ENCODE results near the gene SLC24A4. TPM values are rescaled to one million over a fixed set of nuclear protein-coding genes. Genes with fewer than 3 reads are reported as not detected.

The SLC24A4 gene
- total RNA-seq, 3 donors from 2014 or later (not counting 1 experiment from before 2014, with no cell fraction given), result 1.1 to 3.2 (median 2.1) TPM

GRCh38 chr14:92308716-92309115 is 14.2 kb upstream of the SLC24A4 start:
- 88% methylated on average over 7 of the region's 8 CpGs for WGBS (ENCODE audit: insufficient coverage)
- Histone ChIP-seq H3K27me3 (ENCODE audit: control insufficient read depth, insufficient read depth, low read length) (no peaks in the 10 kb centered on the region), H3K9me3 (ENCODE audit: control insufficient read depth, insufficient read depth, low read length) (no peaks in the 10 kb centered on the region), H3K4me1 (ENCODE audit: control insufficient read depth, insufficient read depth, low read length) (no peaks in the 10 kb centered on the region), H3K36me3 (ENCODE audit: control insufficient read depth, insufficient read depth, low read length) (no peaks in the 10 kb centered on the region), H3K27ac (ENCODE audit: low read length) (no peak overlapping the region), H3K4me3 (ENCODE audit: low read length) (no peak overlapping the region)
- TF ChIP-seq CTCF (IDR thresholded peaks at IDR 0.05), result no peak
- H3K4me1 Mint-ChIP-seq, result peaks cover 0 to 7% of the 10 kb centered on the region in 2 donors
- no peaks in the 10 kb centered on the region for H3K36me3 Mint-ChIP-seq
- no peak overlapping the region for H3K27ac Mint-ChIP-seq
- H3K9me3 Mint-ChIP-seq, result no peaks in the 10 kb centered on the region
- H3K27me3 Mint-ChIP-seq (ENCODE audit: low read depth in 2 of 2), result peaks cover 5 to 8% of the 10 kb centered on the region in 2 donors
- intact Hi-C loops (cut with micrococcal nuclease), result no loop called here
- DNase-seq (no peak), ATAC-seq (no peak)
- no peak overlapping the region for H3K4me3 Mint-ChIP-seq

GRCh38 chr14:92309968-92310530 is 12.9 kb upstream of the SLC24A4 start:
- H3K27me3 Mint-ChIP-seq (ENCODE audit: low read depth in 2 of 2), result peaks cover 4 to 5% of the 10 kb centered on the region in 2 donors
- peaks cover 0 to 7% of the 10 kb centered on the region in 2 donors for H3K4me1 Mint-ChIP-seq

GRCh38 chr14:92310776-92311375 is 12.1 kb upstream of the SLC24A4 start:
- Histone ChIP-seq H3K4me1 (ENCODE audit: control insufficient read depth, insufficient read depth, low read length) (no peaks in the 10 kb centered on the region), H3K9me3 (ENCODE audit: control insufficient read depth, insufficient read depth, low read length) (no peaks in the 10 kb centered on the region), H3K27me3 (ENCODE audit: control insufficient read depth, insufficient read depth, low read length) (no peaks in the 10 kb centered on the region), H3K4me3 (ENCODE audit: low read length) (no peak overlapping the region), H3K36me3 (ENCODE audit: control insufficient read depth, insufficient read depth, low read length) (no peaks in the 10 kb centered on the region), H3K27ac (ENCODE audit: low read length) (no peak overlapping the region)
- Mint-ChIP-seq H3K9me3 (no peaks in the 10 kb centered on the region), H3K4me1 (peaks cover 0 to 7% of the 10 kb centered on the region in 2 donors), H3K27me3 (ENCODE audit: low read depth in 2 of 2) (peaks cover 0 to 5% of the 10 kb centered on the region in 2 donors), H3K36me3 (no peaks in the 10 kb centered on the region), H3K27ac (no peak overlapping the region), H3K4me3 (no peak overlapping the region)
- ATAC-seq (no peak), DNase-seq (no peak)
- intact Hi-C loops (cut with micrococcal nuclease), result no loop called here
- WGBS (ENCODE audit: insufficient coverage), result 94% methylated on average over 6 of the region's 6 CpGs
- no peak for TF ChIP-seq CTCF (IDR thresholded peaks at IDR 0.05)

More at GRCh38 chr14:92309968-92310530, 12.9 kb upstream of the SLC24A4 start:
- Histone ChIP-seq H3K36me3 (ENCODE audit: control insufficient read depth, insufficient read depth, low read length) (no peaks in the 10 kb centered on the region), H3K27ac (ENCODE audit: low read length) (no peak overlapping the region), H3K27me3 (ENCODE audit: control insufficient read depth, insufficient read depth, low read length) (no peaks in the 10 kb centered on the region), H3K4me1 (ENCODE audit: control insufficient read depth, insufficient read depth, low read length) (no peaks in the 10 kb centered on the region), H3K9me3 (ENCODE audit: control insufficient read depth, insufficient read depth, low read length) (no peaks in the 10 kb centered on the region), H3K4me3 (ENCODE audit: low read length) (no peak overlapping the region)
- no peak for TF ChIP-seq CTCF (IDR thresholded peaks at IDR 0.05)
- Mint-ChIP-seq H3K36me3 (no peaks in the 10 kb centered on the region), H3K27ac (no peak overlapping the region), H3K4me3 (no peak overlapping the region), H3K9me3 (no peaks in the 10 kb centered on the region)
- ATAC-seq (no peak), DNase-seq (no peak)
- intact Hi-C loops (cut with micrococcal nuclease), result no loop called here
- 78% methylated on average over 7 of the region's 7 CpGs for WGBS (ENCODE audit: insufficient coverage)
